Astrocyte (in vitro differentiated cells and primary cell): Measurements from ENCODE around the gene MAVS.

Experiments used
- EZH2 ChIP-seq: IDR thresholded peaks from 2 replicates; pipeline ENCODE4 v1.6.1; 2012; ENCODE audit warnings: mild to moderate bottlenecking, low read length, inconsistent platforms; ENCODE audit not compliant: insufficient read depth
- TF ChIP-seq, protein P1 (sequence below): IDR thresholded peaks from 2 replicates; pipeline ENCODE4 v1.5.1; 2011; ENCODE audit warnings: low read depth, mild to moderate bottlenecking, inconsistent platforms, low read length, moderate library complexity; ENCODE audit not compliant: insufficient read depth

GRCh38 chr20:3864518-3864917, 17.9 kb downstream of the MAVS start:
- TF ChIP-seq, protein P1, sequence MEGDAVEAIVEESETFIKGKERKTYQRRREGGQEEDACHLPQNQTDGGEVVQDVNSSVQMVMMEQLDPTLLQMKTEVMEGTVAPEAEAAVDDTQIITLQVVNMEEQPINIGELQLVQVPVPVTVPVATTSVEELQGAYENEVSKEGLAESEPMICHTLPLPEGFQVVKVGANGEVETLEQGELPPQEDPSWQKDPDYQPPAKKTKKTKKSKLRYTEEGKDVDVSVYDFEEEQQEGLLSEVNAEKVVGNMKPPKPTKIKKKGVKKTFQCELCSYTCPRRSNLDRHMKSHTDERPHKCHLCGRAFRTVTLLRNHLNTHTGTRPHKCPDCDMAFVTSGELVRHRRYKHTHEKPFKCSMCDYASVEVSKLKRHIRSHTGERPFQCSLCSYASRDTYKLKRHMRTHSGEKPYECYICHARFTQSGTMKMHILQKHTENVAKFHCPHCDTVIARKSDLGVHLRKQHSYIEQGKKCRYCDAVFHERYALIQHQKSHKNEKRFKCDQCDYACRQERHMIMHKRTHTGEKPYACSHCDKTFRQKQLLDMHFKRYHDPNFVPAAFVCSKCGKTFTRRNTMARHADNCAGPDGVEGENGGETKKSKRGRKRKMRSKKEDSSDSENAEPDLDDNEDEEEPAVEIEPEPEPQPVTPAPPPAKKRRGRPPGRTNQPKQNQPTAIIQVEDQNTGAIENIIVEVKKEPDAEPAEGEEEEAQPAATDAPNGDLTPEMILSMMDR, result no peak
- TF ChIP-seq EZH2, result no peak
